Measurements from ENCODE around the gene CEMIP.

CEMIP gene

GRCh38 chr15:80893777-80894176 is 114.6 kb downstream of the CEMIP start:
- no peak for DNase-seq

GRCh38 chr15:80895091-80895490 is 115.9 kb downstream of the CEMIP start:
- DNase-seq = no peak

GRCh38 chr15:80895965-80896364 is 116.8 kb downstream of the CEMIP start:
- no peak for DNase-seq

GRCh38 chr15:80898040-80898439 is 118.9 kb downstream of the CEMIP start:
- DNase-seq = no peak

GRCh38 chr15:80902298-80902801 is 123.2 kb downstream of the CEMIP start:
- DNase-seq = no peak

- DNase-seq = peak; percentile 49
Observed at GRCh38 chr15:80904998-80905397, 125.8 kb downstream of the CEMIP start.

GRCh38 chr15:80906159-80906766 is 127.1 kb downstream of the CEMIP start:
- peak; percentile 92 for DNase-seq

GRCh38 chr15:80911821-80912220 is 132.7 kb downstream of the CEMIP start:
- DNase-seq = no peak

GRCh38 chr15:80912673-80913072 is 133.5 kb downstream of the CEMIP start:
- no peak for DNase-seq

GRCh38 chr15:80913541-80913940 is 134.4 kb downstream of the CEMIP start:
- DNase-seq = no peak

GRCh38 chr15:80915472-80915871 is 136.3 kb downstream of the CEMIP start:
- no peak for DNase-seq

GRCh38 chr15:80916056-80916455 is 136.9 kb downstream of the CEMIP start:
- DNase-seq = no peak

GRCh38 chr15:80918196-80918783 is 139.1 kb downstream of the CEMIP start:
- DNase-seq = no peak

GRCh38 chr15:80920271-80920699 is 141.1 kb downstream of the CEMIP start:
- DNase-seq = no peak

GRCh38 chr15:80921736-80922410 is 142.7 kb downstream of the CEMIP start:
- no peak for DNase-seq

- no peak for DNase-seq
Observed at GRCh38 chr15:80923668-80924067, 144.5 kb downstream of the CEMIP start.

- no peak for DNase-seq
Observed at GRCh38 chr15:80924278-80924677, 145.1 kb downstream of the CEMIP start.

GRCh38 chr15:80925597-80926059 is 146.5 kb downstream of the CEMIP start:
- DNase-seq = no peak

- no peak for DNase-seq
Observed at GRCh38 chr15:80926126-80926525, 147.0 kb downstream of the CEMIP start.

- no peak for DNase-seq
Observed at GRCh38 chr15:80929225-80929624, 150.1 kb downstream of the CEMIP start.

- DNase-seq = no peak
Observed at GRCh38 chr15:80929689-80930088, 150.5 kb downstream of the CEMIP start.

- DNase-seq = no peak
Observed at GRCh38 chr15:80931191-80931590, 152.0 kb downstream of the CEMIP start.

GRCh38 chr15:80931721-80932512 is 152.7 kb downstream of the CEMIP start:
- no peak for DNase-seq
